ENCODE data around the gene IL16.

IL16 gene

GRCh38 chr15:81277851-81278250 is 81.2 kb downstream of the IL16 start:
- DNase-seq = no peak

DNA sequence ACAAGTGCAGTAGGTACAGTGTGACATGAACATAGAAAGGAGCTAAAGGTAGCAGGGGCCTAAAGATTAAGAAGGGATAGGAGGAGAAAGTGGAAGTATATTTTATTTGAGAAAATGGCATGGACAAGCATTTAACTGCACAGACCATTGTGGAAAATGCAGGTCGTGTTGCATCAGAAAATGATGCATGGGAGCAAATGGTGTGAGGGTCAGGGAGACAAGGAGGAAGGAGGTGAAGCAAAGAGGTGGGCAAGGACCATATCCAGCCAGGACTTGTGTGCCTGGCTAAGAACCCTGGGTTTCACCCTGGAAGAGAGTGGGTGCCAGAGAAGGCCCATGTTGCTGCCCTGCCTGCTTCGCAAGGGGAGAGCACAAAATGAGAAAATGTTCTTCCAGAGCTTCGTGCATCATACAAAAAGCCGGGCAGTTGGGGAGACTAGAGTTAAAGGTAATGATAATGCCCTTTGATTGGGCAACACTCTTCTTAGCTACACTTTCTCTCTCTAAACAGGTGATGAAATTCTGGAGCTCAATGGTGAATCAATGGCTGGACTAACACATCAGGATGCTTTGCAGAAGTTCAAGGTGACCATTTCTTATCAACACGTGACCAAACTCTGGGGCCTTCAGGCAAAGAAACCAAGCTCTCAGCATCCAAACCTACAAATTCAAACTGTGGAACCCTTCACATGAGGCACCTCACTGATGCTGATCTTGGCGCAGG is 81.8 kb downstream of the IL16 start:
- no peak for DNase-seq

DNA sequence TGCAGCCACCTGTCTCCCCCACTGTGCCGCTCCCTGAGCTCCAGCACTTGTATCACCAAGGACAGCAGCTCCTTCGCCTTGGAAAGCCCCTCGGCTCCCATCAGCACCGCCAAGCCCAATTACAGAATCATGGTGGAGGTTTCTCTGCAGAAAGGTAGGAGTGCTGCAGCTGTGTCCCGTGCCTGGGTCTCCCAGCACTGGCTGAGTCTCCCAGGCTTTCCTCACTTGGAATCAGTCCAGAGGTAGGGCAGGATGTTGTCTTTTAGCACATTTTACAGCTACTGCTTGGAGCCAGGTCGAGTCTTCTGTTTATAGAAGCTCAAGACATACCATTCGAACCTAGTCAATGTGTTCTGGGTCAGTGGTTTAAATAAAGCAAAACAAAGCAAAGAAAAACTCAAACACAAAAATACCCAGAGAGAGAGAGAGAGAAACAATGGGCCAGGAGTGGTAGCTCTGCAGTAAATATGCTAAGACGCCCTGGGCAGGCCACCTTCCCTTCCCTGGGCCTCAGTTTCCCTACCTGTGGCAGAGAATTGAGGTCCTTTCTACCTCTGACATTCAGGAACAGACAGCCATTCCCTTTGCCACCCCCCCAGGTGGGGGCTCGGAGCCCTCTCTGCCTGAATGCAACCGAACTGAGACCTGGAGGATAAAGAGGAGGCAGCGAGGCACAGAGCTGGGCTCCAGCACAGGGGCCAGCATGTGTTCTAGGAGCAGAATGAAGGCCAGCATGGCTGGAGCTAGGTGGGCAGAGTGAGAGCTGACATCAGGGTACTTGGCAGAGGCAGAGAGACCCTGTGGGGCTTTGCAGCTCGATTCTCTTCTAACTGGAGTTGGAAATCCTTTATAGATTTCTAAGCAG is 83.2 kb downstream of the IL16 start:
- peak; percentile 31 for DNase-seq

DNA sequence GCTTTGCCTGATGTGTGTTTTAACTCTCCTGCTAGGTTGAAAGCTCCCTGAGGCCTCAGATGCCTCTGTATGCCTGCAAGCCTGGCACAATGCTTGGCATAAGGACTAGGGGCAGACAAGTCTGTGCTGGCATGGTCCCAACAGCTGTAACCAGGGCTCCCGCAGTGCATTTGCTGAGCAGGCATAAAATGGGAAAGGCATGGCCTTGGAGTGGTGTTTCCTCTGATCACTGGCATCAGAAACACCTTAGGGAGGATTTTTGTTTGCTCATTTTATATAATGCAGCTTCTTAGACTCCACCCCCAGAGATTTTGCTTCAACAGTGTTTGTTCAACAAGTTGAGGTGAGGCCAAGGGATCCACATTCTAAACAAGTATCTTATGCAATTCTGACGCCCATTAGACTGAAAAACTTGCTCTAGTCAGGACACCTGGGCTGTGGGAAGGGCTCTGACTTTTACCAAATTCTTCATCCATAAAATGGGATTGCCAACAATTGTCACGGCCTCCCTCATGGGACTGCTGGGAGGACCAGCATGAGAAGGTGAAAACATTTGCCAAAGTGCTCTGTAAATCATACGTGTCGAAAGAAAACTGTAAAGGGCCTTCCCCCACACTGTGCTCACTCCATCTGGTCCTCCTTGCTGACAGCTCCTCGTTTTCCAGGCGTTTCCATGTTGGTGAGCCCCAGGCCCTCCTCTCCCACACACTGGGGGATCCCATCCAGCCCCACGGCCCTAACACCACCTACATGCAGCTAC is 84.2 kb downstream of the IL16 start:
- no peak for DNase-seq

GRCh38 chr15:81281456-81281735 is 84.7 kb downstream of the IL16 start:
- no peak for DNase-seq

GRCh38 chr15:81281766-81282605 is 85.3 kb downstream of the IL16 start:
- no peak for DNase-seq

DNA sequence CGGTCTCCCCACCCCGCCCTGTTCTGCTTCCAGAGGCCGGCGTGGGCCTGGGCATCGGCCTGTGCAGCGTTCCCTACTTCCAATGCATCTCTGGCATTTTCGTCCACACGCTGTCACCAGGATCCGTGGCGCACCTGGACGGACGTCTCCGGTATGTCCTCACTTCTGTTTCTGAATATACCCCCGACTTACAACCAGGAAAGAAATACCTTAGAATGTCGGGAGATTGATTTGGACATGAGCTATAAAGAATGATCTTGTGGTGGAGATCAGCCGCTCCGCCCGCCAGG is 85.9 kb downstream of the IL16 start:
- DNase-seq = no peak

DNA sequence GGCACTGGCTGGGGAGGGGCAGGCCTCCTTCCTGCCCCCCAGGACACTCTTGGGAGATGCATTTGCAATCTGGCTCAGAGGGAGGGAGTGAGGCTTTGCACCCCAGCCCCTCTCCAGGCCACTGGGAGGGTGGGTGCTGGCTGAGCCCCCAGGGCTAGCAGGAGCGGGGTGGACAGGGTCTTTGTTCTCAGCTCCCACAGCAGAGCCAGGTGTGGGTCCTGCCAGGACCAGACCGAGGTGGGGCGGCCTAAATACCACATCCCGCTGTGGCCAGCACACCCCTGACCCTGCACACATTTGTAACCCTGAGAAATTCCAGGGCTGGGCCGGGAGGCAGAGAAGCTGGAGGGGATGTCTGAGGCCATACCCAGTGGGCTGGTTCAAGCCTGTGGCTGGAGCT is 86.2 kb downstream of the IL16 start:
- no peak for DNase-seq

DNA sequence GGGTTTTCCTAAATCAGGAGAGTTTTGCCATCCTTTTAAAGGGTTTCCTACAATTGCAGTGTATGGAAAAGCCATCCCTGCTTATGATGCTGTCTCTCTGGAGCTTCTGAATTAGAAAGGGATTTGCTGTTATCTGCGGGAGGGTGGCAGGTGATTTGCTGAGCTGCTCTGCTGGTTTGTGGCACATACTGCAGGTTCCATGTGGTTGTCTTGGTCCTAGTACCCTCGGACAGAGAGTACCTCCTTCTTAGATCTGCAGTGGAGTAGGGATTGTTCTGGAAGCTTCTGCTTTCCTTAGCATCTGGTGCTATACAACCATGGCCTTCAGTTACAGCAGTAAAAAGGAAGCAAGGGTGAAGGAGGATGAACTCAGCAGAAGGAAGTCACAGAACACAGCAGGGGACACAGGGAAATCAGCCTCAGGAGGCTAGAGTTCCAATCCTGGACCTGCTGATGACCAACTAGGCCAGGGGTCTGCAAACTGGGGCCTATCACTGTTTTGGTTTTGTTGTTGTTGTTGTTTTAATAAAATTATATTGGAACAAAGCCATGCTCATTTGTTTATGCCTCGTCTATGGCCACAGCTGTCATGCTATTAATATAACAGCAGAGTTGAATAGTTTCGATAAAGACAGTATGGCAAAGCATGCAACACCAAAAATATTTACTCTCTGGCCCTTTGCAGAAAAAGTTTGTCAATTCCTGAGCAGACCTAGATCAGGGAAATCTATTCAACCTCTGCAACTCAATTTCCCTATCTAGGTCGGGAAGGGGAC is 87.8 kb downstream of the IL16 start:
- no peak for DNase-seq

GRCh38 chr15:81285461-81285860 is 88.8 kb downstream of the IL16 start:
- no peak for DNase-seq

DNA sequence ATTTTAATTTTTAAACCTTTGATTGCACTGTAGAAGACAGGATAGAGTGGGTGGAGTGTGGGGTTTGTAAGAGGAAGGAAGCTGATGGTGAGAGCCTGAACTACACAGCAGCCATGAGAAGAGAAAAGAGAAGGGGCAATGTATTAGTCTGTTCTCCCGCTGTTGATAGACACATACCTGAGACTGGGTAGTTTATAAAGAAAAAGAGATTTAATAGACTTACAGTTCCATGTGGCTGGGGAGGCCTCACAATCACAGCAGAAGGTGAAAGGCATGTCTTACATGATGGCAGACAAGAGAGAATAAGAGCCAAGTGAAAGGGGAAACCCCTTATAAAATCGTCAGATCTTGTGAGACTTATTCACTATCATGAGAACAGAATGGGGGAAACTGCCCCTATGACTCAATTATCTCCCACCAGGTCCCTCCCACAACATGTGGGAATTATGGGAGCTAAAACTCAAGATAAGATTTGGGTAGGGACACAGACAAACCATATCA is 90.0 kb downstream of the IL16 start:
- DNase-seq = no peak

- DNase-seq = no peak
Observed at GRCh38 chr15:81288040-81288439, 91.4 kb downstream of the IL16 start.

DNA sequence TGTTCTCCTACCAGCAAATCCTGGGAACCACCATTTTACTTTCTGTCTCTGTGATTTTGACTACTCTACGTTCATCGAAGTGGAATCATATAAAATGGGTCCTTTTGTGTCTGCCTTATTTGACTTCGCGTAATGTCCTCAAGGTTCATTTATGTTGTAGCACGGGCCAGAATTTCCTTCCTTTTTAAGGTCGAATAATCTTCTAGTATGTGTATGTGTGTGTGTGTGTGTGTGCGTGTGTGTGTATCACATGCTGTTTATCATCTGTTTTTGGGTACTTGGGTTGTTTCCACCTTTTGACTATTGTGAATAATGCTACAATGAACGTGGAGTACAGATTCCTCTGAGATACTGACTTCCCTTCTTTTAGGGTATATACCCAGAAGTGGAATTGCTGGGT is 91.9 kb downstream of the IL16 start:
- no peak for DNase-seq

DNA sequence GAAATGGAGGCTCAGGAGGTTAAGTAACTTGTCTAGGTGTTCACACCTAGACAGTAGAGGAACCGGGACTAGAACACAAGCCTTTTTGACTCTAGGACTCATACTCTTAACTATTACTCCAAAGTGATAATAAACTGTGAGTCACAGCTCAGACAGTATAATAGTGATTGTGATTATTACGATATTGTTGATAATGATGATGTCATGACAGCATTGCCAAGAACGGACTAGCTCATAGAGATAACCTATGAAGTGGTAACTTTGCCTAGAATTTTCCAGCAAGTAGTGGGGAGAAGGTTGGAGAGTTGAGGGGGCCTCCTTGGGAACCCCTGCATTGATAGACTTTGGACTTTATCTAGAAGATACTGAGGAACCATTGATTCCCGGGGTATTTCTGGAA is 93.2 kb downstream of the IL16 start:
- no peak for DNase-seq

DNA sequence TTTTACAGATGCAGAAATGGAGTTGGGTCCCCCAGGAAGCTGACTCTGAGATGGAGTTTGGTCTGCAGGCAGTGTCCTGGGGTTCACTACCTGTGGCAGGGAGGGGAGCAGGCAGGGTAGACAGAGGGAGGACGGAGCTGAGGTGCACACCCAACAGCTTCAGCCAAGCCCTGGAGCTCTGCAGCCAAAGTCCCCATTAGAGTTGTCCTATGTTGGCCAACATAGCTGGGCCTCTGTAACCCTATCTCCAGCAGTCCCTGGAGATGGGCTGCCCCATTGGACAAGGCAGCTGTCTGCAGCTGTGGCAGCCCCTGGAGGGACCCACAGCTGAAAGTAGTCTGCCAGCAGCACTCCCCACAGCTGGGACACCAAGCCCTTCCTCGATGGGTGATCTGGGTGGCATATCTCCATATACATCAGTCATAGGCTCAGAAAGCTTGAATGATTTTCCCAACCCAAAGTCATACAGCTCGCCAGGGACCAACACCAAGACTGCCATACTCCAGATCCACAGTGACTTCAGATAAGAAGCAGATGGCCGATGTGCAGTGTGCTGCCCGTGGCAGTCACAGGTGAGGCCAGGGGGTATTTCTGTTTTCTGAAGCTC is 95.3 kb downstream of the IL16 start:
- no peak for DNase-seq

- no peak for DNase-seq
Observed at GRCh38 chr15:81292523-81293001, 95.9 kb downstream of the IL16 start.

DNA sequence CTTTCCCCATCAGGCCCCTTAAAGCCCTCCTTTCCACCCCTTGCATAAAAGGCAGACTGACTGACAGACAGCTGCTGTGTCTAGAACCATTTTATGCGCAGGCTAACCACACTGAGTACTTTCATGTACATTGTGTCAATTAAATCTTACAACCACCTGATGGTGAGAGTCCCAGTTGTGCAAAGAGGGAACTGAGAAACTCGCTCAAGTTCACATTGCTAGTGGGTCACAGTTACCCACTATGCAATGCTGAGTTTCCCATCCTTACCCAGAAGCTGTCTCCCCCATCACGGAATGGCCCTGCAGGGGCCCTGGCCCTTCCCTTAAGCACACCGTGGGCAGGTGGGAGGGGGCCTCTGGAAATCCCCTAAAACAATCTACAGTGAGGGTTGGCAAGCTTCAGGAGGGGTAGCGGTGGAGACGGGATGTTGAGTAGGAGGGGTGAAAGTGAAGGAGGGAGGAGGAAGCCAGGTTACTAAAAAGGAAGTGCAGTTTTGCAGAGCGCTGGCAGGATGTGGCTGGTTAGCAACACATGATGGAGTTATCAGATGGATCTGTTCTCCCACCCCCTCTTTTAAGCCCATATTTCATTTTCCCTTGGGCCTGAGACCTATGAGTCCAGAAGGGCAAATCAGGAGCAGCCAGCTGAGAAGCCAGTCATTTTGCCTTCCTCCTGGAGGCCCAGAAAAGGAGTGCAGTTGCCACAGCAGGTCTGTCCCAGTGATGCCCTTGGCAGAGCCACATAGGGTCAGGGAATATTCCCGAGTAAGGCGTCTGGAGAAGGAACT is 97.2 kb downstream of the IL16 start:
- DNase-seq = no peak

GRCh38 chr15:81294516-81294880 is 97.8 kb downstream of the IL16 start:
- DNase-seq = no peak

GRCh38 chr15:81295486-81296121 is 98.9 kb downstream of the IL16 start:
- DNase-seq = no peak

DNA sequence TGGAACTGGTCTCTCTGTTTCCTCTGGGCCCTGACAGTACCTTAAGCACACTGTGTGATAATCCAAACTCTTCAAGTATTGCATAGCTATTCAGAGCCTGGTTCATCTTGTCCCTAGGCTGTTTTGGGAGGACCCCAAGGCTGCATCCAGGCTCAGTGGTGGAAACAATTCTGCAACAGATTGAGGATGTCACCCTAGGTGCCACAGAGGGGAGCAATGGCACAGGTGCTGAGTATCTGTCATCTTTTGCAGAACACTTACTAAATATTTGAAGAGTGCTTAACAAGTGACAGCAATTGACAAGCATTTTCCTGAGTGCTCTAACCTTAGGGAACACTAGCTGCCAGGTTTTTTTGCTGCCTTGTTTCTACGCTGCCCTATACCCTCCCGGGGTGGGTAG is 99.5 kb downstream of the IL16 start:
- no peak for DNase-seq
